NCI-H128 (cell line): ENCODE results near the gene NECTIN4.
A peak's percentile ranks its signal among the peaks of the same experiment; 100 is the strongest.
"Not testable (repeated sequence)": the region's sequence is repeated elsewhere in the genome, so short reads cannot be mapped to it uniquely, and the experiment has no call there.

ENCODE experiments used
- DNase-seq: peaks from one replicate; lab custom pipeline; 2025; ENCODE audit not compliant: unreplicated experiment; lab: John Stamatoyannopoulos, UW

NECTIN4 gene

GRCh38 chr1:161031874-161032273, 57.5 kb downstream of the NECTIN4 start:
- no peak for DNase-seq

GRCh38 chr1:161029466-161029865, 59.9 kb downstream of the NECTIN4 start:
- DNase-seq = not testable (repeated sequence)

- DNase-seq = not testable (repeated sequence)
These were observed 62.4 kb downstream of the NECTIN4 start for GRCh38 chr1:161026954-161027353.

GRCh38 chr1:161022432-161022831, 66.9 kb downstream of the NECTIN4 start:
- not testable (repeated sequence) for DNase-seq

GRCh38 chr1:161021970-161022353, 67.4 kb downstream of the NECTIN4 start:
- DNase-seq = no peak

- DNase-seq = peak; percentile 98
These were observed 68.0 kb downstream of the NECTIN4 start for GRCh38 chr1:161021165-161021969.
